Uterus (tissue), 2 donors: ENCODE data around the gene HPSE.

Experiments used
- POLR2A ChIP-seq, 2 donors: fragments of 450-650 bp; IDR thresholded peaks; one replicate each; pipeline ENCODE4 v1.6.1; 2016; ENCODE audit warnings: antibody characterized with exemption in 2 of 2, mild to moderate bottlenecking in 1 of 2, moderate library complexity in 1 of 2
- TF ChIP-seq, protein P1 (sequence below), 4 experiments: fragments of 200-600 bp in 2 of 4; fragments of 450-650 bp in 2 of 4; sonication (generic) in 2 of 4; IDR thresholded peaks; one replicate each; pipeline ENCODE4 v1.5.1; 2016 to 2019; ENCODE audit warnings: antibody characterized with exemption in 4 of 4, mild to moderate bottlenecking in 2 of 4, moderate library complexity in 1 of 4

DNA sequence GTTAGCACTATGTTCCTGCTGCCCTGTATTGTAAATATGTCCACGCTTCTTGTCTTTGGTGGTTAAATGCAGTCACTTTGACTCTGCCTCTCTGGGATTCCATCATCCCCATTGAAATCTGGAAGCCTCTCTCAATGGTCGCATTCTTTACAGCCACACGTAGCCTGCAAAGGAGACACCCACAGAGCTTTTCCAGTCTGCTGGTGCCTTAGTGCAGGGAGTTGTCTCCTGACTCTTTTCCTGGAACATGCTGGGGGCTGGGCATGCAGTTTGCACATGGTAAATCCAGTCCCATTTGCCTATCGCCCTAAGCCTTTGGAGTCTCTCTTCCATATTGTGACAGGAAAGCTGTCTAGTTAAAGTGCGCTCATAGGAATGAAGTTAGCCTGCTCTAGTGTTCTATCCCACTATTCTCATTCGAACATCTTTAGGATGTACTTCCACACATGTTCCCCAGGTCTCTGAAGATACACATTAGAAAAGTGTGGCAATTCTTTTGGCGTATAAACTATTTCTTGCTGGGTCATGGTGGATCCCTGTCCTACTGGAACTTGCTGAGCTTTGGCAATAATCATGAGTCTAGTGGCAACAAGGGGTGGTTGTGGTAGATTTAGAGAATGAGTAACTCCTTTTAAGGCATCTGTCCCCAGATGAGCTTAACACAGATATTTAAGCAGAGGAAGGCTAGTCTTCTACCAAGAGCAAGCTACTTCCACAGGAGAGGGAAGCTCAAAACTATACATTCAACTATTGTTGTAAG, 83.8 kb downstream of the HPSE start:
- TF ChIP-seq, protein P1, sequence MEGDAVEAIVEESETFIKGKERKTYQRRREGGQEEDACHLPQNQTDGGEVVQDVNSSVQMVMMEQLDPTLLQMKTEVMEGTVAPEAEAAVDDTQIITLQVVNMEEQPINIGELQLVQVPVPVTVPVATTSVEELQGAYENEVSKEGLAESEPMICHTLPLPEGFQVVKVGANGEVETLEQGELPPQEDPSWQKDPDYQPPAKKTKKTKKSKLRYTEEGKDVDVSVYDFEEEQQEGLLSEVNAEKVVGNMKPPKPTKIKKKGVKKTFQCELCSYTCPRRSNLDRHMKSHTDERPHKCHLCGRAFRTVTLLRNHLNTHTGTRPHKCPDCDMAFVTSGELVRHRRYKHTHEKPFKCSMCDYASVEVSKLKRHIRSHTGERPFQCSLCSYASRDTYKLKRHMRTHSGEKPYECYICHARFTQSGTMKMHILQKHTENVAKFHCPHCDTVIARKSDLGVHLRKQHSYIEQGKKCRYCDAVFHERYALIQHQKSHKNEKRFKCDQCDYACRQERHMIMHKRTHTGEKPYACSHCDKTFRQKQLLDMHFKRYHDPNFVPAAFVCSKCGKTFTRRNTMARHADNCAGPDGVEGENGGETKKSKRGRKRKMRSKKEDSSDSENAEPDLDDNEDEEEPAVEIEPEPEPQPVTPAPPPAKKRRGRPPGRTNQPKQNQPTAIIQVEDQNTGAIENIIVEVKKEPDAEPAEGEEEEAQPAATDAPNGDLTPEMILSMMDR (IDR thresholded peaks at IDR 0.05), result no peak
- no peak for TF ChIP-seq POLR2A (IDR thresholded peaks at IDR 0.05)
